Measurements from ENCODE around the gene C20orf202.

C20orf202 gene

GRCh38 chr20:1184638-1185315, 18.5 kb upstream of the C20orf202 start, which contains the start of gene TMEM74B:
Gene TMEM74B (minus strand): TSS chr20:1184981. CDS start chr20:1183801, 1,180 bp downstream.
- Histone ChIP-seq H3K4me3 (ENCODE audit: low read depth, low read length) (peak within 1 kb of the TSS; percentile 46), H3K27ac (ENCODE audit: extremely low read depth, low read depth, low read length) (no peak within 1 kb of the TSS; the same call in 1 of the 2 replicates), H3K4me1 (ENCODE audit: control insufficient read depth, insufficient read depth, low read length) (no peaks in the 10 kb centered on the region), H3K36me3 (ENCODE audit: control insufficient read depth in 2 of 2, insufficient read depth in 1 of 2, low read length in 2 of 2) (peaks cover 0 to 17% of the 10 kb centered on the region in 2 experiments; a peak in 1 of 3 replicates), H3K9me3 (ENCODE audit: control insufficient read depth, insufficient read depth, low read depth, low read length) (no peaks in the 10 kb centered on the region)
- POLR2A ChIA-PET, result interaction anchor here (0.8 to 1.0 kb wide), 2 partner anchors 13 to 38 kb away, joined by 3 to 4 read pairs; no protein-coding TSS in a partner anchor
- CTCF ChIA-PET, result interaction anchor here (0.6 to 3.4 kb wide), 7 partner anchors 11 to 397 kb away, joined by 3 to 21 read pairs (median 4); no protein-coding TSS in a partner anchor
- TF ChIP-seq ZBTB48 (tag by site-specific recombination; IDR thresholded peaks at IDR 0.05) (no peak), TRIM28 (IDR thresholded peaks at IDR 0.05; ENCODE audit: borderline replicate concordance, low read length) (no peak), BCL11B (tag by site-specific recombination; IDR thresholded peaks at IDR 0.05; ENCODE audit: low read depth) (no peak), ZBTB8A (tag by site-specific recombination; IDR thresholded peaks at IDR 0.05) (0 out of 2 replicates have a peak, but pooled peaks have one; percentile 4), YY2 (tag by site-specific recombination; IDR thresholded peaks at IDR 0.05) (no peak), ZNF132 (tag by site-specific recombination; IDR thresholded peaks at IDR 0.05; ENCODE audit: borderline replicate concordance) (no peak), ZNF302 (tag by site-specific recombination; IDR thresholded peaks at IDR 0.05; ENCODE audit: low read depth) (no peak), PRDM10 (tag by site-specific recombination; IDR thresholded peaks at IDR 0.05) (no peak), ZNF266 (tag by site-specific recombination; IDR thresholded peaks at IDR 0.05; ENCODE audit: low read depth) (no peak), ZSCAN4 (tag by site-specific recombination; IDR thresholded peaks at IDR 0.05) (no peak; the same call in 1 of the 2 replicates), ZNF645 (tag by site-specific recombination; IDR thresholded peaks at IDR 0.05) (no peak), ZNF621 (tag by site-specific recombination; IDR thresholded peaks at IDR 0.05) (no peak), ZNF18 (tag by site-specific recombination; IDR thresholded peaks at IDR 0.05) (0 out of 2 replicates have a peak, but pooled peaks have one; percentile 0), ZNF623 (tag by site-specific recombination; IDR thresholded peaks at IDR 0.05) (no peak), ZNF362 (tag by site-specific recombination; IDR thresholded peaks at IDR 0.05) (no peak), RBAK (tag by site-specific recombination; IDR thresholded peaks at IDR 0.05) (no peak), ZNF433 (tag by site-specific recombination; IDR thresholded peaks at IDR 0.05; ENCODE audit: low read depth) (no peak), PRDM4 (tag by site-specific recombination; IDR thresholded peaks at IDR 0.05) (no peak), TSHZ1 (tag by site-specific recombination; IDR thresholded peaks at IDR 0.05; ENCODE audit: borderline replicate concordance) (no peak), ZNF184 (tag by site-specific recombination; IDR thresholded peaks at IDR 0.05) (no peak), ZNF610 (tag by site-specific recombination; IDR thresholded peaks at IDR 0.05; ENCODE audit: borderline replicate concordance) (no peak), ZSCAN16 (tag by site-specific recombination; IDR thresholded peaks at IDR 0.05) (no peak)

Data from HEK293 (cell line).